ENCODE measurements around the gene PPP2R3B.

PPP2R3B gene

DNA sequence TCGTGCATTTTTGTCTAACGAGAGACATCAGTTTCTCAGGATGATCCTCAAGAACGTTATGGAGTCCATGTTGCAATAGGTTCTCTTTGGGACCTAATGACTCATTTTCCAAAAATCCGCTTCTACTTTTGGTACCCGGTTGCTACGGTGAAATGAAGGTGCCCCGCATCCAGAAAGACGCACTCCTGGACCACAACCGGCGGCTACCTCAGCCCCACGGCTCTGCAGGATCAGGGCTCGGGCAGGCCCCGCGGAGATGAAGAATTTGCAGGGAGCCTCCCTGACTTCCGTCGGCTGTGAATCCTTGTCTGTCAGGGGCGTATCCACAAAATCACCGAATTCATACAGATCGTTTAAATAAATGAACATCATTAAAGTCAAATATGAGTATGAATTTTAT is 83.7 kb downstream of the PPP2R3B start:
- DNase-seq (ENCODE audit: low read depth in 2 of 2) = no peak

DNA sequence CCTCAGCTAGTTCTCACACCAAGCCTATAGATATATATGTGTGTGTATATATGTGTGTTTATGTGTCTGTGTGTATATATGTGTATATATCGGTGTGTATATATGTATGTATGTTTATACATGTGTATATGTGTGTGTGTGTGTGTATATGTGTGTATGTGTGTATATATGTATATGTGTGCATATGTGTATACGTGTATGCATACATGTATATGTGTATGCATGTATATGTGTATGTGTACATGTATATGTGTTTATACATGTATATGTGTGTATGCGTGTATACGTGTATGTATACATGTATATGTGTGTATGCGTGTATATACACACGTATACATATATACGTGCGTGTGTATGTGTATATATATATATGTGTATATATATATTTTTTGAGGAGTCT is 86.4 kb downstream of the PPP2R3B start:
- no peak for DNase-seq (ENCODE audit: low read depth in 2 of 2)

DNA sequence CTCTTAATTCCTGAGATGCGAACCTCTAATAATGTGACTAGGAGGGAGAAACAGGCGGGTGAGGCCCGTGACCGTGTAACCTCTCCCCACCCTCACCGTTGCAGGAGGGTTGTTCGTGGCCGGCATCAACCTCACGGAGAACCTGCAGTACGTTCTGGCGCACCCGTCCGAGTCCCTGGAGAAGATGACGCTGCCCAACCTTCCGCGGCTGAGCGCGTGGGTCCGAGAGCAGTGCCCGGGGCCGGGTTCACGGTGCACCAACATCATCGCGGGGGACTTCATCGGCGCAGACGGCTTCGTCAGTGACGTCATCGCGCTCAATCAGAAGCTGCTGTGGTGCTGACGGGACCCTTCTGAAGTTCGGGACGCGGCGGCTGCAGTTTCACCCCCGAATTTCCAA is 87.7 kb downstream of the PPP2R3B start:
- DNase-seq (ENCODE audit: low read depth in 2 of 2) = no peak

DNA sequence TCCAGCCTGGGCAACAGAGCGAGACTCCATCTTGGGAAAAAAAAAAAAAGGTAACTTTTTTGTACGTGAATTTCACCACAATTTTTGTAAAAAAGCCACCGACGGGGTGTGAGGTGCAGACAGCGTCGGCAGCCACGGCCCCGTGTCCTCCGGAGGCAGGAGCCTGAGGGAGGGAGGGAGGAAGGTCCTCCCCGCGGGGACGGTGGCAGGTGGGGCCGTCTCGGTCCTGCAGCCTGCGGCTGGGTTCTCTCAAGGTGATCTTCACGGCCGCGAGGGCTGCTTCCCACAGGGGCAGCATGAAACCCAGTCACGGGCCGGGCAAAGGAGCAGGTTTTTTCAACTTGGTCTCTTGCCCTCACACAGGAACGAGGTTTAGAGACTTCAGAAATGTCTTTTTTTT is 91.6 kb downstream of the PPP2R3B start:
- DNase-seq (ENCODE audit: low read depth in 2 of 2) = no peak

- DNase-seq (ENCODE audit: low read depth in 2 of 2) = no peak
Observed at GRCh38 chrX:292900-293897, 93.5 kb downstream of the PPP2R3B start.

DNA sequence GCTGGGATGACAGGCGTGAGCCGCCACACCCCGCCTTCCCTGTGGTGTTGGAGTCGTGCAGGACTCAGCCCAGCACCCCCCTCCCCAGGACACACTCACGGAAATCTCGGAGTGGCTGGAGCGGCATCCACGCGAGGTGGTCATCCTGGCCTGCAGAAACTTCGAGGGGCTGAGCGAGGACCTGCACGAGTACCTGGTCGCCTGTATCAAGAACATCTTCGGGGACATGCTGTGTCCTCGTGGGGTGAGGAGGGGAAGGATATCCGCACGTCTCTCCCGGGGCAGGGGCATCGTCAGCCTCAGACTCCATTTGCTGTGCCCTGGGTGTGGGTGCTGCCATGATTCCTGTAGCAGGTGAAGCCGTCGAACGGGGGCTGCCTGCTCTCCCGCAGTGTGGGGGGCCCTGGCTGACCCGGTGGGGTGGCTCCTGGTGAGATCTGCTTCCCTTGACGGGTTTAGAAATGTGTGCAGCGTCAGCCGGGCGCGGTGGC is 95.3 kb downstream of the PPP2R3B start:
- DNase-seq (ENCODE audit: low read depth in 2 of 2) = no peak

GRCh38 chrX:290476-291166 is 96.1 kb downstream of the PPP2R3B start:
- no peak for DNase-seq (ENCODE audit: low read depth in 2 of 2)

GRCh38 chrX:288561-288991 is 98.1 kb downstream of the PPP2R3B start:
- DNase-seq (ENCODE audit: low read depth in 2 of 2) = no peak

DNA sequence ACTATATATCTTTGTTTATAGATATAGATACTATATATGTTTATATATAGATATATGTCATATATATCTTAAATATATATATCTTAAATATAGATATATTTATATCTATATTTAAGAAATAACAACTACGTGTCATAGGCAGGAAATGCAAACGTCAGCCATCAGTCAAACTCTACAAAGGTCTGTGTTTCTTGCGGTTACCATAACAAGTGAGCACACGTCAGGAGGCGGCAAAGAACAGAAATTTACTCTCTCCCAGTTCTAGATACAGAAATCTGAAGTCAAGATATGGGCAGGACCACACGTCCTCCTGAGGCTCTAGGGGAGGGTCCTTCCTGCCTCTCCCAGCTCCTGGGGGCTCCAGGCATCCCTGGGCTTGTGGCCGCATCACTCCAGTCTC is 99.0 kb downstream of the PPP2R3B start:
- no peak for DNase-seq (ENCODE audit: low read depth in 2 of 2)

DNA sequence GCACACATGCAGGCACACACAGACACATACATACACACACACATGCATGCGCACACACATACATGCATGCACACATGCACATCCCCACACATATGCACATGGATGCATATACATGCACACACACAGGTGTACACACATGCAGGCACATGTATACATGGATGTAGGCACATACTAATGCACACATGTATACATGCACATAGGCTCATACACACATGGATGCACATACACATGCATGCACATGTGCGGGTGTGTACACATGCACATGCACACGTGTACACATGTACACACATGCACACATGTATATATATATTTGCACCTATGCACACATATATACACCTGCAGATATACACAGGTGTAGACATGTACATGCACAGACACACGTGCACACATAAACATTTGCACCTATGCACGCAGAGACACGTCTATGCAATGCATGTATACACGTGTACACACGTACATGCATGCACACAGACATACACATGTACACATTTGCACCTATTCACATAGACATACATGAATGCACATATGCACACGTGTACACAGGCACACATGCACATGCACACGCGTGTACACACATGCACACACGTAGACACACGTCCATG is 101.5 kb downstream of the PPP2R3B start:
- no peak for DNase-seq (ENCODE audit: low read depth in 2 of 2)

Measured in stimulated activated CD4-positive, alpha-beta T cell treated with anti-CD3 and anti-CD28 coated beads, Interleukin-15, amount 100 ng/mL, for 48 hours (primary cell).